ENCODE measurements around the gene BMF.

BMF gene

DNA sequence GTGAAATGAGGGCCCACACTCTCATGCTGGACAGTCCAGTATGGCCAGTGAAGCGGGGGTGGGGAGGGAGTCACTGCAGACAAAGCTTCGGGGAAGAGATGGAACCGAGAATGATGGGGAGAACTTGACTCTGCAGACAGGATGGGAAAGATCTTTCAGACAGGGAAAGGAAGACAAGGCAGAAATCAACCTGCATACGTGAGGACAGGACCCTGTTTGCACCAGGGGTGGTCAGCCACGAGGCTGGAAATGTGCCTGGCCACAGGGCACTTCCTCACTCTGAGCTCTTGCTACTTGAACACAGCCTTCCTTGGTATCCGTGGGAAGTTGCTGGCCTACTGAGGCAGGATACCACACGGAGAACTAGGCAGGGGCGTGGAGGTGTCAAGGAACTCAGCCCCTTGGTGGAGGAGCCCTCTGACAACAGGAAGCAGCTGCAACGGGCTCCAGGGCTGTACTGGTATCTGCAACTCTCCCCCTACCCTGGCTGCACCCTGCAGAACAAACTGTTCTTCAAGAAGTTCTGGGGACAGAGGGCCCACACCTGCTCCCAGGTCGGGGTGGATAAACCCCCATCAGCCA, 60.4 kb downstream of the BMF start:
- DNase-seq (ENCODE audit: low read depth in 3 of 3): no peak

DNA sequence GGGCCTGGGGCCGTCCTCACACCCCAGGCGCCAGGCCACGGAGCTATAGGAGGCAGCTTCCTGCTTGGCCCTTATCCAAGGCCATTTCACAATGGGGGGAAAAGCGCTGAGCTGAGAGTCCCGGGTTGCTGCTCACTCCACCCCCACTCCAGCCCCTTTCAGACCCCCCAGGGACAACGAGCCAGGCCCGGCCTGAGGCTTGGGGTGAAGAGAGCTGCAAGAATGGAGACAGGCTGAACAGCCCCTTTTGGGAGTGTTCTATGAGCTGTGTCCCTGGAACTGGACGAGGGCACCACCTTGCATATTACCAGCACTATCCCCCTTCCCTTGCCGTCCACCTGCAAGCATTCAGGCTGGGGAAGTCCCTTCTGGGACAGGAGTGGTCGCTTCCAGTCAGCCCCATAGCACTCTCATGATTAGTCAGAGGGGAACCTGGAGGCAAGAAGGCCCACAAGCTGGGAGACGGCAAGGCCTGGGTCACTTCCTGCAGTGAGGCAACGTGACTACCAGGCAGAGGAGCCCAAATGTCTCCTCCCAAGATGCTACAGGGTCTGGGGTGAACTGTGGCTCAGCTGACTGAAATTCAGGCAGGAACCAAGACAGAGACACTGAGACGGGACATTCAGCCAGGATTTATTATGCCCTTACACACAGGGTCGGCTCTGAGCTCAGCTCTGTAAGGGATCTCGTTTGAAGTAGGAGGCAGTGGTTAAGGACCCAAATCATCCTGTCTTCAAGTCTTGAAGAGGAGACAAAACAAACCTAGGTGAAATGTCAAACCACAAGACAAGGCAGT, 61.1 kb downstream of the BMF start:
- peak; percentile 38 to 71 (median 63) for DNase-seq (ENCODE audit: low read depth in 3 of 3)

DNA sequence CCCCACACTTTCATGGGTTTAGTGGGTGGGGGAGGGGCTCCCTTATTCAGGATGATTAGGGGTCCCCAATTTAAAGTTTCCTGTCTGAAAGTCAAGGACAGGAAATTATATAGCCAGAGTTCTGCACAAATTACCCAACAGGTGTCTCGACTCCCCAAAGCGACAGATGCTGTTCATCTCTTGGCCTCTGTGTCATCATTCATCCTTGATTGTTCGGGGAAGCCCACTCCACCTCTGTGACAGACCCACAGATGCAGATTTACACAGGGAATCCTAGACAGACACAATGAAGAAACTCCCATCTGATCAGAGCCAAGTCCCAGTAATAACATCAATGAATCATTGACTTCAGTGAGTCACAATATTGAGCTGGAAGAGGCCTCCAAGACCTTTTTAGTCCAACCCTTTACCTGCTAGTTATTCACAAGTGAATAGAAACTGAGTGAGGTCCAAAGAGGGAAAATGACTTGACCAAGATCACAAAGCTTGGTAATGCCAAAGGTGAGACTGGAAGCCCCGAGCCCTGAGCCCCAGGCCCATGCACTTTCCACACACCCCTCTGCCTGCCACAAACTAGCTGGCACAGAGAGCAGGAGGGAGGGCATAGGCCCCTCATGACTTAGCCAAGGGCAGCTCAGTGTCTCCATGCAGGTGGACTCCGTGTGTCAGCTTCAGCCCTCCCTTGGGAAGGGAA, 61.8 kb downstream of the BMF start:
- no peak for DNase-seq (ENCODE audit: low read depth in 3 of 3)

DNA sequence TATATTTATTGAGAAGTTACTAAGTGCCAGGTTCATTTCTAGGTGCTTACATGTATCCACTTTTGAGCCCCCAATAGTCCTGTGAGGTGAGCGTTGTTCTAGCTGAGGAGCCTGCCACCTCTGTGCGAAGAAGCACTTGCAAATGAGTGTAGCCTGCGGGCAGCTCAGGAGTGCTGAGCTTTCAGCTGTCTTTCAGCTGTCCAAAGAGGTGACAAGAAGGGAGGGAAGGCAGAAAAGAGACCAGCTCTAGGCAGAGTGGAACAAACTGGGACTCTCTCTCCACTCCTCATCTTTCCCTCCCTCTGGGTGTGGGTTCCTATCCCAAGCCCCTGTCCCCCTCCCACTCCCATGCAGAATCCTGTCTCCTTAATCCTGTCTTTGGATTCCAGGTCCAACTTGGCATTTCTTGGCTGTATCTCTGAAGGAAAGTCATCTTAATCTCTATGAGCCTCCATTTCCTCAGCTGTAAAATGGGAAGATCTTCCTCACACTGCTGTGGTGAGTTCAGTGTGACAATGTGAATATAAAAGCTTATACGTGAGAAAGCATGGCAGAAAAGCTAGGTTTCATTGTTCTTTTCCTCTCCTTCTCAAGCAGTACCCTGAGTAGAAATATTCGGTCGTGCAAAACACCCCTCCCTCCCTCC, 63.0 kb downstream of the BMF start:
- DNase-seq (ENCODE audit: low read depth in 3 of 3): no peak

DNA sequence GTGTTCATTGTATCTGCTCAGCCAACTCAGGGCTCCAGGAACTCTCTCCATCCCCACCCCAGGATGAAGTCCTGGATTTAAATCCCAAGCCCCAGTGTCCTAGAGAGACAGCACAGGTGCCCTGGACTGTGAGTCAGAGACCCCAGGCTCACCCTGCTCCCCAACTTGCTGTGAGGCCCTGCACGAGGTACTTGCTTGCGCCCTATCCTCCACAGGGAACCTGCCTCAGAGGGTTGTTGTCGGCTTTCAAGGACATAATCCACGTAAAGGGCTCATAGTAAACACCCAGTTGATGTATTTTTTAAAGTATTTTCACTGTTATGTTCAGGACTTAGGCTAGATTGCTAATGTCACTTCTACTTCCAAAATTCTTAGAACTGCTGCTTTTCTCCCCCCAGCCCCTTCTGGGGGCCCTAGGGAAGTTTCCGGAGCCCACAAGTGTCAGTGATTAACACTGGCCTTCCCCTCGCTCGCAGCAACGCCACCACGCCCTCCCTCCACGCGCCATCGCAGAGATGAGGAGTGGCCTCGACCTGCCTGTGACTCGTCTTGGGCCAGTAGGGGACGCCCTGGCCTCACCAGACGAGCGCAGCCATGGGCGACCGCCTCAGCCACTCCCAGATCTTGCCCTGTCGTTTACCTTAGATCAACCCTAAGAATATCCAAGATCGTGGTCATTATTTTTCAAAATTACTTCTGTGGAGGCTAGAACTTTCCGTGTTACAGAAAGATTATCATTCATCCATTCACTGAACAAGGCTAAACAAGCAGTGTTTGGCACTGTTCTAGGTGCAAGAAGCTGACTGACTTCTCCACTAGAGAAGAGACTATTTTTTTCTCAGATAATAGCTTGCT, 63.7 kb downstream of the BMF start:
- DNase-seq (ENCODE audit: low read depth in 3 of 3): peak; percentile 71 to 86 (median 73)

DNA sequence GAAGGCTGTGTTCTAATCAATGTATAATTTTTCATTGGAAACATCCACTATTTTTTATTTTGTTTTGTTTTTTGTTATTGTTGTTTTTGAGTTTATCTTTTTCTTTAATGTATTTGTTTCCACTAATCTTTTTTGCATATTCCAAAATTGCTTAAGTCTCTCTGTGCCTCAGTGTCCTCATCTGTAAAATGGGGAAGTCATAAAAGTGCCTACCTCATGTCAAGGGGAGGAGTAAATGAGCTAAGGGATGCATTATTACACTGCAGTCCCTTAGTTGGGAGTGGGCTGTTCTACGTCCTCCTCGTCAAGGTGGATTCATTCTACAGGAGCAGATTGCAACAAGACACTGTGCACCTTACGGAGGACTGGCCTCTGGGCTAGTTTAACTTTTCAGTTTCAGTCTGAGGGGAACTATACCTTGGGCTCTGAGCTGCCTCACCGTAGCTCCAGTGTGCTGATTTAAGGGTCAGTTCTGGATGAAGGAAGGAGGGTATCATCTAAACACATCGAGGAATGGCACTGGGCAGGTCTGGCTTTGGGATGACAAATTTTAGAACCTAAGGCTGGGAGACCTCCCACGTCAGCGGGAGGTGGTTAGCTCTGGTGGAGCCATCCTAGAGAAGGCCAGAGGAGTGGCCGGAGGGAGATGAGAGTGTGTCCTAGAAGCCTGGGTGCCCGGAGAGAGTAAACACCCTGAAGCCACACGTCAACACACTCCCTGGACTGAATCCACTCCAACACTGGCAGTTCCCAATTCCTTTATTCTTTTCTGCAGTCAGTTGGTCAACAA, 64.6 kb downstream of the BMF start:
- no peak for DNase-seq (ENCODE audit: low read depth in 3 of 3)

DNA sequence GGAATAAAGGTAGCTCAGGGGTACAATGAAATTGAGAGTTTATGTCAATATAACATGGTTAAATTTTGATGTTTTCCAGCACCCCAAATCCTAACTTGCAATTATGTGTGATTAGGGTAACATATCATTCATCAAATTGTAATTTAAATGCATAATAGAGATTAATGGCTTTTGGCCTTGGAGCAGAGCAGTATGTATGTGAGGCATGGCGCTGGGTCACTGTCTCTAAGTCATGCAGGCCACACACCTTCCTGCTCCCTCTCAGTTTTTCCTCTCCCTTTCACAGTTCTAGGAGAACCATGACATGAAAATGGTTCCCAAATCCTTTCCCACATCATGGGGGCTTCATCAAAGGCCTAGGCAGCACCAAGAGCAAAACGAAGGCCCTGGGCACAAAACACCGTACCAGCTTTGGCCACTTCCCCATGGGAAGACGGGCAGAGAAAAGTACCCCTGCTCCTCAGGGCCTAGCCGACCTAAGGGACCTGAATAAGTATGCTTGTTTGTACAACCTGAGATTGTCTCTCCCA, 65.8 kb downstream of the BMF start:
- DNase-seq (ENCODE audit: low read depth in 3 of 3): no peak

DNA sequence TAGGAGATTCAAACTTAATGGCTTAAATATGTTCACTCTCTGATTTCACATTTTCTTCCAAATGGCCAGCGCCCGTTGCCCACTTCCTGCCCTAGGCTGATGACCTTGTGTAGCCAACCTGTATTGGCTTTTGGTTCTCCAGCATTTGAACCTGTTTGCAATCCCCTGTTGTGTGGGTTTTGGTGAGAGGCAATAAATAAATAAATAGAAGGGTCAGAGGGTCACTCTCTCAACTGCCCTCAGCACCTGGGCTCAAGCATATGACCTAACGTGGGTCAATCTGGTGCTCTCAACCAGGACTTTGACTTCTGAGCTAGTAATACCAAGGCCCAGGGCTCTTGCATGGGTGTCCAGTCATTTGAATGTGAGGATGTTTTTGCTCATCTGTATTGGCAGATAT, 67.9 kb downstream of the BMF start:
- DNase-seq (ENCODE audit: low read depth in 3 of 3): no peak

DNA sequence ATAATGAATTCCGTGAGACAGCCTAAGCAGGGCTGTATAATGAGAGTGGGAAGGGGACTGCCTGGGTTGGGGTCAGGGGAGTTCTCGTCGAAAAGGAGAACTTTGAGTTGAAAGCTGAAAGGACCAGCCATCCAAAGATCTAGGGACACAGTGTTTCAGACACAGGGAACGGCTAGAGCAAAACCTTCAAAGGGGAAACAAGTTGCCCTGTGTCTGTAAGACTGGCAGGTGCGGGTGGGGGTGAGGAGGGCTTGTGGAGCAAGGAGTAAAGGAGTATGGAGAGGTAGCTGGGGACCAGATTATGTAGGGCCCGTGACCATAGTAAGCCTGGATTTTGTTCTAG, 68.4 kb downstream of the BMF start:
- no peak for DNase-seq (ENCODE audit: low read depth in 3 of 3)

DNA sequence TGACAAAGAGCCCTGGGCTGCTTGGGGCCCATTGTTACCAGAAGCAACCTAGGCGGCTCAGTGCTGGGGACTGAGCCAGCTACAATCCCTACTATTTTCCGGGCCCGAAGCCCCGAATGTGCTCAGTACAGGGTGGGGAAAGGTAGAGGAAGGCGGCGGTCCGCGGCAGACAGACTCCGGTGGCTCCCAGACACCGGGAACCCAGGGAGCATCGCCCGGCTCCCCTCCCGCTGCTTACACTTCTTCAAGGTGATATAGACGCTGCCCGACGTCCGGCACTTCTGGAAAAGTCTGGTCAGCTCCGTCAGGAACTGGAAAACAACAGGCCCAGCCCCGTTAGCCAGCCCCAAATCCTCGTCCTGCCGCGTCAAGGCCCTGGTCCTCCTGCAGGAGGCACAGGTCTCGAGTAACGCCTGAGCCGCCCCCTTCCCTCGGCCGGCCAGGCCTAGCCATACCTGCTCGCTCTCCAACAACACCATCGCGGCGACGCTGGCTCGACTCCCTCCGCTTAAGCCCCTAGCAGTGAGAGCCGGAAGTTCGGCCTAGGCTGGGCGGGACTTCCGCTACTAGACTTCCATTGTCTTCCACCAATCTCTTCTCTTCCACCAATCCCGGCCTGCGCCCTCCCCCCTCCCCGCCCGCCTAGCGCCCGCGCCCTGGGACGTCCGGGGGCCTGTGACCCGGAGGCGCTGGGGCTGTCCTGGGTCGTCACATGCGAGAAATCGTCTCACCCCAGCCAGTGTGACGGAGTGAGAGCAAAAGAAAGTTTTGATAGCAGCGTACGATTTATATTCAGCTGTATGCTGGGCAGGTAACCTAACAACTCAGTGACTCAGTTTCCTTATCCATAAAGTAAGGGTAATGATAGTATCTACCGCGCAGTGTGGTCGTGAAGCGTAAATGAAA, 69.8 kb downstream of the BMF start, which contains the start of gene SRP14:
Gene SRP14, minus strand, starts transcription at position 544 of the 906 bp plus-strand sequence. Its CDS starts 65 bp downstream, at position 479.
- peak; percentile 81 to 91 (median 89) for DNase-seq (ENCODE audit: low read depth in 3 of 3)

DNA sequence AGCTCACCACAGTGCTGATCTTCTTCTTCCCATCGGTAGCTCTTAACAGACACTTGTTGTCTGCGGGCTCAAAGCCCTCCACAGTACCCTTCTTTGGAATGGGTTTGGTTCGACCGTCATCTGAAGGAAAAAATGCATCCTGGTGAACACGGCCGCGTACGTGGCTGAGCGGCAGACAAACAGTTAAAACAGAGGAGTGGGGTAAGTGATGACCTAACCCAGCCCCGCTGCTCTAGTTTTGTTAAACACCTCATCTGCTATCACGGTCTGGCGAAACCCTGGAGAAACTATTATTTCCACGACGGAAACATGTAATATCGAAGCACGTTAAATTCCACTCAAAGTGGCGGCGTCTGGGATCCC, 70.4 kb downstream of the BMF start:
- DNase-seq (ENCODE audit: low read depth in 3 of 3): no peak
